H1 (cell line): Measurements from ENCODE around the gene RXFP4. TPM values are rescaled to one million over a fixed set of nuclear protein-coding genes. Genes with fewer than 3 reads are reported as not detected.
A peak's percentile ranks its signal among the peaks of the same experiment; 100 is the strongest.

Experiments
- CTCF ChIA-PET: fragments of 300-600 bp; sonication (Branson Sonifier 250); formaldehyde crosslinking; loops from one replicate; lab custom pipeline; 2021; ENCODE audit not compliant: partially characterized antibody; lab: Charles Lee
- POLR2A ChIA-PET: fragments of 300-600 bp; sonication (Branson Sonifier 250); formaldehyde crosslinking; loops from one replicate; lab custom pipeline; 2021; ENCODE audit warnings: inconsistent platforms; ENCODE audit not compliant: partially characterized antibody; lab: Charles Lee
- DNase-seq, 2 experiments: peaks; one replicate each; pipeline versions ENCODE4 v3.0.0 to v3.0.0-alpha.2; 2010 to 2022; ENCODE audit warnings: low spot score in 2 of 2, low read depth in 1 of 2, mixed read lengths in 1 of 2
- FAIRE-seq: peaks from 2 replicates; lab custom pipeline; 2011; peaks lifted over from hg19 to GRCh38; lab: Jason Lieb, UNC
- H2AFZ ChIP-seq: 2 replicates; pipeline ENCODE4 v1.8.1; 2012; ENCODE audit warnings: low read length, inconsistent platforms
- H2AK5ac ChIP-seq: 2 replicates; pipeline ENCODE4 v1.6.1; 2013; ENCODE audit warnings: low read depth, low read length
- H2BK120ac ChIP-seq: replicated peaks from 2 replicates; pipeline ENCODE3; 2013; ENCODE audit warnings: low read depth, low read length, inconsistent platforms
- H2BK12ac ChIP-seq: 2 replicates; pipeline ENCODE4 v1.6.1; 2013; ENCODE audit warnings: low read depth, low read length
- H2BK15ac ChIP-seq: 2 replicates; pipeline ENCODE4 v1.6.1; 2013; ENCODE audit warnings: low read length
- H2BK20ac ChIP-seq: 2 replicates; pipeline ENCODE4 v1.6.1; 2013; ENCODE audit warnings: low read length
- H2BK5ac ChIP-seq: 2 replicates; pipeline ENCODE4 v1.6.1; 2013; ENCODE audit warnings: low read depth, low read length
- H3K14ac ChIP-seq: 2 replicates; pipeline ENCODE4 v1.6.1; 2013; ENCODE audit warnings: inconsistent platforms; ENCODE audit not compliant: insufficient read length
- H3K18ac ChIP-seq: 2 replicates; pipeline ENCODE4 v1.6.1; 2013; ENCODE audit warnings: low read length; ENCODE audit errors: extremely low read depth
- H3K23ac ChIP-seq: 2 replicates; pipeline ENCODE4 v1.6.1; 2013; ENCODE audit warnings: inconsistent platforms; ENCODE audit not compliant: insufficient read length
- H3K23me2 ChIP-seq: 2 replicates; pipeline ENCODE4 v1.6.1; 2013; ENCODE audit warnings: low read depth, low read length
- H3K27ac ChIP-seq: 2 replicates; pipeline ENCODE4 v1.6.1; 2011; ENCODE audit warnings: low read depth, low read length, inconsistent platforms
- H3K27me3 ChIP-seq, 4 experiments: replicated peaks in 1 of 4; 1 replicate in 1 of 4; 2 replicates in 3 of 4; pipeline versions ENCODE4 v1.6.1 to v1.8.1; 2011 to 2013; ENCODE audit warnings: low read length in 3 of 4, mild to moderate bottlenecking in 3 of 4, inconsistent platforms in 2 of 4, mixed read lengths in 2 of 4, moderate library complexity in 1 of 4; ENCODE audit not compliant: control insufficient read depth in 3 of 4, insufficient read depth in 3 of 4; ENCODE audit errors: extremely low read depth in 1 of 4
- H3K36me3 ChIP-seq, 4 experiments: 2 replicates each; pipeline versions ENCODE4 v1.6.1 to v1.8.1; 2011 to 2013; ENCODE audit warnings: mild to moderate bottlenecking in 4 of 4, low read length in 3 of 4, moderate library complexity in 2 of 4, control low read depth in 1 of 4, inconsistent platforms in 1 of 4; ENCODE audit not compliant: insufficient read depth in 4 of 4, control insufficient read depth in 2 of 4
- H3K4ac ChIP-seq: replicated peaks from 2 replicates; pipeline ENCODE3; 2013; ENCODE audit warnings: low read length, low read depth, mixed read lengths, inconsistent platforms; ENCODE audit not compliant: insufficient read length
- H3K4me1 ChIP-seq, 4 experiments: replicated peaks in 1 of 4; 1 replicate in 1 of 4; 2 replicates in 3 of 4; pipeline versions ENCODE4 v1.6.1 to v1.8.1; 2011 to 2013; ENCODE audit warnings: low read length in 3 of 4, inconsistent platforms in 2 of 4, mixed read lengths in 1 of 4; ENCODE audit not compliant: insufficient read depth in 4 of 4, control insufficient read depth in 3 of 4
- H3K4me2 ChIP-seq, 2 experiments: 2 replicates each; pipeline versions ENCODE4 v1.6.1 to v1.8.1; 2011 to 2013; ENCODE audit warnings: low read depth in 2 of 2, low read length in 2 of 2, control low read depth in 1 of 2, inconsistent platforms in 1 of 2, mild to moderate bottlenecking in 1 of 2; ENCODE audit not compliant: insufficient read depth in 1 of 2
- H3K4me3 ChIP-seq, 4 experiments: fragments of 200-600, 300-600 bp in 1 of 4; sonication (generic), shearing (Covaris generic), sonication (Bioruptor Twin) in 1 of 4; 2 replicates each; pipeline versions ENCODE4 v1.5.1 to v1.8.1; 2011 to 2016; ENCODE audit warnings: low read length in 4 of 4, low read depth in 3 of 4, control low read depth in 2 of 4, inconsistent platforms in 2 of 4, mild to moderate bottlenecking in 2 of 4, mixed read lengths in 1 of 4, moderate library complexity in 1 of 4; ENCODE audit not compliant: insufficient read depth in 2 of 4; ENCODE audit errors: extremely low read depth in 1 of 4
- H3K56ac ChIP-seq: replicated peaks from 2 replicates; pipeline ENCODE3; 2013; ENCODE audit warnings: low read depth, mild to moderate bottlenecking, mixed read lengths, low read length, inconsistent platforms; ENCODE audit not compliant: insufficient read length
- H3K79me1 ChIP-seq: 2 replicates; pipeline ENCODE4 v1.6.1; 2013; ENCODE audit warnings: low read depth, low read length, control low read depth
- H3K79me2 ChIP-seq, 2 experiments: 2 replicates each; pipeline versions ENCODE4 v1.6.1 to v1.8.1; 2012 to 2013; ENCODE audit warnings: low read length in 2 of 2, mild to moderate bottlenecking in 2 of 2, inconsistent platforms in 1 of 2; ENCODE audit not compliant: insufficient read depth in 2 of 2, control insufficient read depth in 1 of 2
- H3K9ac ChIP-seq, 4 experiments: replicated peaks in 1 of 4; 1 replicate in 1 of 4; 2 replicates in 3 of 4; pipeline versions ENCODE4 v1.6.1 to v1.8.1; 2011 to 2013; ENCODE audit warnings: low read depth in 3 of 4, low read length in 3 of 4, control low read depth in 2 of 4, mild to moderate bottlenecking in 2 of 4, moderate library complexity in 2 of 4, inconsistent platforms in 1 of 4; ENCODE audit errors: extremely low read depth in 1 of 4
- H3K9me3 ChIP-seq, 2 experiments: 2 replicates each; pipeline versions ENCODE4 v1.6.1 to v1.8.1; 2012 to 2013; ENCODE audit warnings: mild to moderate bottlenecking in 2 of 2, moderate library complexity in 2 of 2, control low read depth in 1 of 2, inconsistent platforms in 1 of 2, low read depth in 1 of 2, low read length in 1 of 2, mixed read lengths in 1 of 2; ENCODE audit not compliant: insufficient read depth in 2 of 2
- H4K20me1 ChIP-seq, 2 experiments: replicated peaks in 1 of 2; 2 replicates each; pipeline versions ENCODE3 to v1.8.1; 2011 to 2013; ENCODE audit warnings: inconsistent platforms in 2 of 2, low read length in 2 of 2, mild to moderate bottlenecking in 1 of 2; ENCODE audit not compliant: insufficient read depth in 2 of 2, control insufficient read depth in 1 of 2
- H4K5ac ChIP-seq: 2 replicates; pipeline ENCODE4 v1.6.1; 2013; ENCODE audit warnings: low read length, low read depth, mixed read lengths, inconsistent platforms; ENCODE audit not compliant: insufficient read length
- H4K8ac ChIP-seq: 2 replicates; pipeline ENCODE4 v1.8.0; 2013; ENCODE audit warnings: mild to moderate bottlenecking, moderate library complexity, low read length, inconsistent platforms; ENCODE audit not compliant: insufficient read depth; ENCODE audit errors: extremely low read depth
- H4K91ac ChIP-seq: replicated peaks from 2 replicates; pipeline ENCODE3; 2013; ENCODE audit warnings: low read length, mixed read lengths, inconsistent platforms; ENCODE audit not compliant: insufficient read length
- BRCA1 ChIP-seq: IDR thresholded peaks from 2 replicates; pipeline ENCODE4 v1.6.1; 2012; ENCODE audit warnings: low read depth, low read length, improper control_type of control experiment
- POLR2A ChIP-seq, 2 experiments: IDR thresholded peaks; 1 replicate in 1 of 2; 2 replicates in 1 of 2; pipeline ENCODE4 v1.6.1; 2011; ENCODE audit warnings: low read depth in 2 of 2, low read length in 2 of 2, mild to moderate bottlenecking in 2 of 2; ENCODE audit errors: control extremely low read depth in 1 of 2
- SRF ChIP-seq: IDR thresholded peaks from 2 replicates; pipeline ENCODE4 v1.6.1; 2011; ENCODE audit warnings: mild to moderate bottlenecking, low read depth, low read length, moderate library complexity
- WGBS, 2 experiments: shearing (Covaris generic) in 1 of 2; methylation state at CpG; one replicate each; pipeline versions ENCODE4 v1.1.6 to v1.1.7; 2013 to 2015; ENCODE audit warnings: low lambda C conversion rate in 2 of 2, mixed read lengths in 2 of 2, inconsistent platforms in 1 of 2, low coverage in 1 of 2, missing lambda C conversion rate in 1 of 2; ENCODE audit not compliant: insufficient replicate concordance in 2 of 2, insufficient coverage in 1 of 2, insufficient read length in 1 of 2; ENCODE audit errors: extremely low coverage in 1 of 2, missing lambda C conversion rate in 1 of 2; 5-methylcytosine and 5-hydroxymethylcytosine counted together
- polyA plus RNA-seq, 7 experiments: library from polyadenylated mRNA; depleted of rRNA in 3 of 7; stranded (reverse) in 5 of 7; unstranded in 2 of 7; fragments of >200 nt in 5 of 7; fragments of 200-250 nt in 2 of 7; gene quantifications; 1 replicate in 5 of 7; 2 replicates in 1 of 7; 4 replicates in 1 of 7; pipeline versions ENCODE4 v1.2.1 to v1.2.3, GENCODE V29; 2011 to 2013; ENCODE audit warnings: missing spikeins in 2 of 7, mixed read lengths in 2 of 7
- total RNA-seq: library from RNA; stranded (reverse); fragmentation: NEBNext Ultra II Directional; extraction: Animal tissue kit (Norgen Biotek cat#: 25700); gene quantifications from 2 replicates; pipeline ENCODE4 v1.2.1, GENCODE V29; 2021

Gene RXFP4
- total and polyA plus RNA-seq, 2 of the 8 experiments (the other 6 are each of a cell fraction or from before 2014, with no cell fraction given), result not detected

DNA sequence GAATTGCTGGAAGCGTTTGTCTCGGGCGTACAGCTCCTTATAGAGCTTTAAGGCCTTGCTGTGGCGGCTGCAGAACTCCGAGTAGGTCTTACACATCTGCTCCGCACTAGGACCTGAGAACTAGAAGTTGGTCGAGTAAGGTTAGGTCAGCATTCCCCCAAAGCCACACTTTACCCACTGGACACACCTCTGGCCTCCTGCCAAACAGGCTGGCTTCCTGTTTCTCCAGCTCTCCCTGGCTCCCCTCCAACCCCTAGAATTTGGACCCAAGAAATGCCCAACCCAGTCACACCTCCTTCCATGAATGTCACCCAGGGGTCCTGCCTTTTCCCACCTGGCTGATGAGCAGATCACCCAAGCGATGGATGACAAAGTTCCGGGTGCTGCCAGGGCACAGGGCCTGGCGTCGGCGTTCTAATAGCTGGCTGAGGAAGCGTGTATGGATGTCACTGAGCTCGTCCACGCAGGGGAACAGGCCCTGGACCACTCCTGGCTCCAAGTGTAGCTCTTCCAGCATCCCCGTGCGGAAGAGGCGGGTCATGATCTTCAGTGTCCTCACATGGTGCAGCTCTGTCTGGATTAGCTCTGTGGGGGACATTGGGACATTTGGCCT lies 21.3 kb downstream of the RXFP4 start:
- H2BK20ac ChIP-seq, result no peak overlapping the region
- ChIA-PET POLR2A (interaction anchor here (0.5 to 1.8 kb wide), 7 partner anchors 14 to 292 kb away, joined by 3 to 7 read pairs (median 4); no protein-coding TSS in a partner anchor), CTCF (interaction anchor here (0.6 to 5.1 kb wide), 9 partner anchors 14 to 167 kb away, joined by 3 to 31 read pairs (median 5); partner anchors contain the start of gene ARHGEF2)
- WGBS, 2 experiments, result 95% methylated on average over 18 of the region's 18 CpGs; no CpG with 5 or more reads in 1 of the 2 experiments
- H2BK12ac ChIP-seq, result no peak overlapping the region
- H4K91ac ChIP-seq, result no peak overlapping the region
- no peak overlapping the region for H2BK15ac ChIP-seq
- FAIRE-seq (no peak), DNase-seq (no peak)
- peaks cover 4 to 20% of the 10 kb centered on the region in 2 experiments for H4K20me1 ChIP-seq
- H3K23ac ChIP-seq, result no peak overlapping the region
- no peak overlapping the region for H3K27ac ChIP-seq
- H3K56ac ChIP-seq, result no peak overlapping the region
- peaks cover 3% of the 10 kb centered on the region for H3K79me1 ChIP-seq
- H2BK5ac ChIP-seq, result no peak overlapping the region; the same call in 1 of the 2 replicates
- H3K14ac ChIP-seq, result no peak overlapping the region
- no peak overlapping the region for H2AFZ ChIP-seq
- TF ChIP-seq BRCA1 (no peak), POLR2A (IDR thresholded peaks at IDR 0.05; ENCODE audit: control extremely low read depth in 1 of 2, low read depth in 2 of 2, low read length in 2 of 2) (no peak), SRF (no peak)
- no peaks in the 10 kb centered on the region for H3K23me2 ChIP-seq
- H3K36me3 ChIP-seq, result peaks cover 45 to 86% (median 73%) of the 10 kb centered on the region in 4 experiments
- H3K79me2 ChIP-seq, result peaks cover 0 to 5% of the 10 kb centered on the region in 2 experiments; a peak in 1 of 4 replicates
- peak overlapping the region; percentile 80; the same call in 1 of the 2 replicates for H4K8ac ChIP-seq
- H4K5ac ChIP-seq, result no peak overlapping the region
- H3K4me3 ChIP-seq, result no peak overlapping the region
- no peak overlapping the region for H3K9ac ChIP-seq
- no peak overlapping the region for H2AK5ac ChIP-seq
- H3K27me3 ChIP-seq, result no peaks in the 10 kb centered on the region
- H3K4me1 ChIP-seq, result peaks cover 0 to 11% (median 3%) of the 10 kb centered on the region in 4 experiments; a peak in 5 of 7 replicates
- H3K4ac ChIP-seq, result no peak overlapping the region
- H3K18ac ChIP-seq, result no peak overlapping the region
- H2BK120ac ChIP-seq, result no peak overlapping the region
- no peaks in the 10 kb centered on the region for H3K9me3 ChIP-seq
- no peak overlapping the region for H3K4me2 ChIP-seq
